NCI-H2171 (cell line): ENCODE results near the gene LSM14A.
A peak's percentile ranks its signal among the peaks of the same experiment; 100 is the strongest.
"Not testable (repeated sequence)": the region's sequence is repeated elsewhere in the genome, so short reads cannot be mapped to it uniquely, and the experiment has no call there.

Source experiments
- DNase-seq: peaks from one replicate; lab custom pipeline; 2025; lab: John Stamatoyannopoulos, UW

The LSM14A gene

GRCh38 chr19:34171877-34172660 is at the start of gene LSM14A:
TSS of gene LSM14A (plus strand) at chr19:34172504. CDS start at chr19:34172643, 139 bp downstream.
- DNase-seq = peak; percentile 90

- no peak for DNase-seq
Measured at GRCh38 chr19:34124828-34125227, 47.5 kb upstream of the LSM14A start.

- no peak for DNase-seq
Measured at GRCh38 chr19:34126966-34127365, 45.3 kb upstream of the LSM14A start.

- no peak for DNase-seq
Measured at GRCh38 chr19:34127684-34128189, 44.6 kb upstream of the LSM14A start.

- no peak for DNase-seq
Measured at GRCh38 chr19:34128558-34129250, 43.6 kb upstream of the LSM14A start.

GRCh38 chr19:34131100-34131499 is 41.2 kb upstream of the LSM14A start:
- no peak for DNase-seq

GRCh38 chr19:34132145-34132544 is 40.2 kb upstream of the LSM14A start:
- DNase-seq = not testable (repeated sequence)

- not testable (repeated sequence) for DNase-seq
Measured at GRCh38 chr19:34132706-34133105, 39.6 kb upstream of the LSM14A start.

- peak; percentile 88 for DNase-seq
Measured at GRCh38 chr19:34134190-34135053, 37.9 kb upstream of the LSM14A start.

- DNase-seq = no peak
Measured at GRCh38 chr19:34135054-34135800, 37.1 kb upstream of the LSM14A start.

- DNase-seq = no peak
Measured at GRCh38 chr19:34135821-34136611, 36.3 kb upstream of the LSM14A start.

- no peak for DNase-seq
Measured at GRCh38 chr19:34141025-34141424, 31.3 kb upstream of the LSM14A start.

GRCh38 chr19:34142440-34142839 is 29.9 kb upstream of the LSM14A start:
- DNase-seq = no peak

GRCh38 chr19:34145741-34146202 is 26.5 kb upstream of the LSM14A start:
- DNase-seq = no peak

GRCh38 chr19:34148658-34149185 is 23.6 kb upstream of the LSM14A start:
- DNase-seq = no peak

- no peak for DNase-seq
Measured at GRCh38 chr19:34149873-34150272, 22.4 kb upstream of the LSM14A start.

- no peak for DNase-seq
Measured at GRCh38 chr19:34150558-34150957, 21.7 kb upstream of the LSM14A start.

GRCh38 chr19:34151439-34151838 is 20.9 kb upstream of the LSM14A start:
- DNase-seq = no peak

- DNase-seq = no peak
Measured at GRCh38 chr19:34154401-34154800, 17.9 kb upstream of the LSM14A start.

GRCh38 chr19:34155686-34156085 is 16.6 kb upstream of the LSM14A start:
- no peak for DNase-seq
